HS-5 (cell line): ENCODE measurements around the gene C1orf159.

ENCODE experiments used
- DNase-seq: peaks from one replicate; pipeline ENCODE4 v3.0.0-alpha.2; 2012; ENCODE audit warnings: low read depth

Gene C1orf159

GRCh38 chr1:1132042-1132950, 16.4 kb upstream of the C1orf159 start:
- DNase-seq, result no peak

GRCh38 chr1:1130206-1131120, 14.6 kb upstream of the C1orf159 start:
- no peak for DNase-seq

- DNase-seq, result no peak
These were observed 13.5 kb upstream of the C1orf159 start for GRCh38 chr1:1129381-1129821.

- DNase-seq, result no peak
These were observed 12.7 kb upstream of the C1orf159 start for GRCh38 chr1:1128454-1129139.

GRCh38 chr1:1127551-1128451, 11.9 kb upstream of the C1orf159 start:
- no peak for DNase-seq

GRCh38 chr1:1125945-1126344, 10.1 kb upstream of the C1orf159 start:
- no peak for DNase-seq

GRCh38 chr1:1124786-1125642, 9.1 kb upstream of the C1orf159 start:
- no peak for DNase-seq

GRCh38 chr1:1124508-1124785, 8.6 kb upstream of the C1orf159 start:
- no peak for DNase-seq

- DNase-seq, result no peak
These were observed 8.0 kb upstream of the C1orf159 start for GRCh38 chr1:1123581-1124507.

GRCh38 chr1:1122981-1123480, 7.1 kb upstream of the C1orf159 start:
- no peak for DNase-seq

- DNase-seq, result no peak
These were observed 6.4 kb upstream of the C1orf159 start for GRCh38 chr1:1122078-1122811.

- DNase-seq, result no peak
These were observed 5.8 kb upstream of the C1orf159 start for GRCh38 chr1:1121611-1122077.

- DNase-seq, result no peak
These were observed 5.1 kb upstream of the C1orf159 start for GRCh38 chr1:1120866-1121591.

GRCh38 chr1:1120096-1120495, 4.2 kb upstream of the C1orf159 start:
- DNase-seq, result no peak

- no peak for DNase-seq
These were observed 3.5 kb upstream of the C1orf159 start for GRCh38 chr1:1119272-1119890.

- DNase-seq, result no peak
These were observed 3.0 kb upstream of the C1orf159 start for GRCh38 chr1:1118876-1119220.
